Inferior parietal cortex (tissue), 1 donor: ENCODE measurements around the gene SIT1.
"Not testable (repeated sequence)": the region's sequence is repeated elsewhere in the genome, so short reads cannot be mapped to it uniquely, and the experiment has no call there.

Source experiments
- DNase-seq: peaks from one replicate; pipeline ENCODE4 v3.0.0-alpha.2; 2016; ENCODE audit errors: extremely low spot score

Gene SIT1

GRCh38 chr9:35660966-35661415 lies 10.3 kb upstream of the SIT1 start:
- DNase-seq = peak; percentile 38

- no peak for DNase-seq
These were observed 8.6 kb upstream of the SIT1 start for GRCh38 chr9:35659340-35659739.

DNA sequence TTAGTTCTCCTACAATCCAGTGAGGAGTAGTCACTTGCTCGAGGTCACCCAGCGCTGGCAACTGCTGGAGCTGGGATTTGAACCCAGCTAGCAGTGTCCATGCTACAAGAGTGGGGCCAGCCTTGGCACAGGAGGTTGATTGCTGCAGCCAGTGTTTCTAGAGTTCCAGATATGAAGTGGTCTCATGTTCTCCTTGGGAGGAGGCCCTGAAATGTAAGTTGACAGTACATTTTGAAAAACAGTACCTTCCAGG lies 8.2 kb upstream of the SIT1 start:
- DNase-seq = peak; percentile 29

DNA sequence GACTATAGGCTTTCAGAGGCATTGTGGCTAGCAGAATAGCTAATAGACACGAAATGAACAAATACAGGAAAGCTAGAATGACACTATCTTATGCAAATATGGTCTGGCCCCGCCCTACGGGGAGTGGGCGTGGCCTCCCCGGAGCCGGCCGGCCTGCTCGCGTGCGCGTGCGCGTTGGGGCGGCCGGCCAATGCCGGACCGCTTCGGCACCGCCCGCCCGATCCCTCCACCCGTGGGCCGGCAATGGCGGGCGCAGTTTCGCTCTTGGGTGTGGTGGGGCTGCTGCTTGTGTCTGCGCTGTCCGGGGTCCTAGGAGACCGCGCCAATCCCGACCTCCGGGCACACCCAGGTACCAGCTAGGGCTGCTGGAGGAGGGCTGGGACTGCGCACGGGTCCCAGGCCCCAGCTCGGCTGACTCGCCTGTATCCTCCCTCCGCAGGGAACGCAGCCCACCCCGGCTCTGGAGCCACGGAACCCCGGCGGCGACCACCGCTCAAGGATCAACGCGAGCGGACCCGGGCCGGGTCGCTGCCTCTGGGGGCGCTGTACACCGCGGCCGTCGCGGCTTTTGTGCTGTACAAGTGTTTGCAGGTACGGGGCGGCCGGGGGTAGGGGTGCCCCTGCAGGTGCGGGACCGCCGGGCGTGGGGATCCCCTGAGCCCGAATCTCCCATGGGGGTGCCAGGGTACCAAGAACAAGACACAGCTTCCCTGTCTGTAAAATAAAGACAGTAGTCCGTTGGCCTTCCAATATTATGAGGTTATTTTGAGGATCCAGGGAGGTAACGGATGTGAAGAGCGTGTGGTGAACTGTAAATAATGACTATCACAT lies 7.6 kb upstream of the SIT1 start, which contains the start of gene CCDC107:
Gene CCDC107, plus strand, starts transcription at position 156 of the 831 bp plus-strand sequence. Its CDS starts 88 bp downstream, at position 244.
- peak; percentile 90 for DNase-seq

- peak; percentile 97 for DNase-seq
These were observed 6.9 kb upstream of the SIT1 start, which contains the start of gene RMRP for GRCh38 chr9:35657546-35658136. TSS of gene RMRP (minus strand) at chr9:35658019.

- DNase-seq = peak; percentile 54
These were observed 6.3 kb upstream of the SIT1 start for GRCh38 chr9:35656831-35657545.

DNA sequence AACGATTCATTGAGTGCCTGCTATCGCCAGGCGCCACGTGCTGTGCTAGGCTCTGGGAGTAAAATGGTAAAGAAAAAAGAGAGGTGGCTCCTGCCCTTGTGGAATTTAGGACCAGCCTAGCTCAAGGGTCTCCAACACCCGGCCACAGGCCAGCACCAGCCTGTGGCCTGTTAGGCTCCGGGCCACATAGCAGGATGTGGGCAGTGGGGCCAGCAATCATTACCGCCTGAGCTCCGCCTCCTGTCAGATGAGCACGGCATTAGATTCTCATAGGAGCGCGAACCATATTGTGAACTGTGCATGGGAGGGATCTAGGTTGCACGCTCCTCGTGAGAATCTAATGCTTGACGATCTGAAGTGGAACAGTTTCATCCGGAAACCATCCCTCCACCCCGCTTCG lies 5.6 kb upstream of the SIT1 start:
- no peak for DNase-seq

- DNase-seq = no peak
These were observed 2.9 kb upstream of the SIT1 start for GRCh38 chr9:35653611-35654010.

- no peak for DNase-seq
These were observed 2.1 kb upstream of the SIT1 start for GRCh38 chr9:35652829-35653209.

GRCh38 chr9:35651956-35652828 lies 1.5 kb upstream of the SIT1 start:
- no peak for DNase-seq

DNA sequence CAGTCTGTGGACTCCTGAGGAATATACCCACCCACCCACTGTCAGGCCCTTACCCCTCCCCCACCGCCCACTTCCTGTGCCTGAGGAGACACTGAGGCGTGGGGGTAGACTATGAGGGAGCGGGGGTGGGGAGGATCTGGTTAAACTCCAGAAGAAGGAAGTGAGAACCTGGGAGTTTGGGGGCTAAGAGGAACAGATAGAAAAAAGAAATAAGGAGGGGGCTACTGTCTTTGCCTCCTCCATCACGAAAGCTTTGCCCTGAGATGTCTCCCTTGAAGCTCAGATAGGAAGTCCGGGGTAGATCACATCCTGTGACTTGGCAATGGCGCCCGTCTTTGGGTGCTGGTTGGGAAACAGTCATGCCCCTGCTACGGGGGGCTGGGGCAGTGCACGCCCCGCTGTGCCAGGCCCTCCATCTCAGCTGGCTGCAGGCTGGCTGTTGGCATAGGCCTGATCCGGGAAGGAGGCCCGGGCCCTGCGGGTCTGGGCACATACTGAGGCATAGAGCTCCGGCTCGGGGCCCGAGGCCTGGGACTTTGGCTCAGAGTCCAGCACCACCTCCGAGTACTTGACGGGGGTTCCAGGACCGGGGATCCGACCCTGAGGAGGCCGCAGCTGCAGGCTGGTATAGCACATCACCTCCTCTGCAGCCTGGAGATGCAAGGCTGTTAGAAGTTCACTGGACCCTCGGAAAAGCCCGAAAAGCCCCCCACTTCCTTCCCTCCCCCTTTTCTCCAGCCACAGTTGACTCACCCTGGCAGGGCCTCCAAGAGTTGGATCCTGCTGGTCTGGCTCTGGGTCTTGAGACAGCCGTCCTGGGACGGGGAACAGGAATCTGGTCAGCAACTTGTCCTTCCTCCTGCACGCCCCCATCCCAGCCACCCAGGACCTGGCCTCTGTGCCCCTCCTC lies 1.0 kb downstream of the SIT1 start:
- no peak for DNase-seq

- DNase-seq = peak; percentile 94
These were observed 4.0 kb downstream of the SIT1 start for GRCh38 chr9:35646533-35647265.

DNA sequence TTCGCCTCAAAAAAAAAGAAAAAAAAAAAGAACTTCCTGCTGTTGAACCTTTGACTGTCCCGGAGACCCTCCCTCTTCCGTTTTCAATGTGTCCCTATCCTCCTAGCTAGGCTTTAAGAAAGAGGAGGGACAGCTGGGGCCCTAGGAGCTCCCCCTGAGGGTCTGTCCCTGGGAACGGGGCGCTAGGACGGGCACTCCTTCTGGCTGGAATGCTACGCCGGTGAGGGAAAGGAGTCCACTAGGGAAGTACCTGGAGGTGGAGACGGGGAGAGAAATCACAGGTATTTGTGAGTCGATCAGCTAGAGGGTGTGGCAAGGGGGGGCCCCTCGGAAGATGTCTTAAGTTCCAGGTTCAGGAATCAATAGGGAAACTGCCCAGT lies 4.6 kb downstream of the SIT1 start:
- DNase-seq = peak; percentile 22

DNA sequence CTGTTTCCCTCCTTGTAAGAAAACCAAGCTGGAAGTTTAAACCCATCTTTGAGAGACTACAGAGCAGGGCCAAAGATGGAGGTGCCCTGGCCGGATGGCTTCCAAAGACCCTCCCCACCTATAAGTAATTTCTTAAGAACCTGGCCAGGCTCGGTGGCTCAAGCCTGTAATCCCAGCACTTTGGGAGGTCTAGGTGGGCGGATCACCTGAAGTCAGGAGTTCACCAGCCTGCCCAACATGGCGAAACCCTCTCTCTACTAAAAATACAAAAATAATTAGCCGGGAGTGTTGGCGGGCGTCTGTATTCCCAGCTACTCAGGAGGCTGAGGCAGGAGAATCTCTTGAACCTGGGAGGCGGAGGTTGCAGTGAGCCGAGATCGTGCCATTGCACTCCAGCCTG lies 5.0 kb downstream of the SIT1 start:
- not testable (repeated sequence) for DNase-seq

- DNase-seq = no peak
These were observed 7.7 kb downstream of the SIT1 start for GRCh38 chr9:35643046-35643445.

DNA sequence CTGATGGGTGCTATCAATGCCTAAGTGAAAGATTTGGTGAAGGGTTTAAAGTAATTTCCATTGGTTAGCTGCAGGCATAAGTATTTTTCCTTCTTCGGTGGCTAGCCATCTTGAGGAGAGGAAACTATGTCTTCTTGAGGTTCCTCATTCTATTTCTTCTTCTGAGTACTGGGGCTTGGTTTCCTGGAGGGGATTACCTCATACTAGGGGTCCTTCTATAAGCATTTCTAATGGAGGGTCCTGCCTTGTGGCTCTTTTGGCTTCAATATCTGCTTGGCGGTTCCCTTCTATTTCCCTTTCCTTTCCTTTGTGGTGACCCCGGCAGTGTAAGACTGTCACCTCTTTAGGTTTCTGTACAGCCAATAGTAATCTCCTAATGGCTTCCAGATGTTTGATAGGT lies 9.3 kb downstream of the SIT1 start:
- DNase-seq = not testable (repeated sequence)

GRCh38 chr9:35640431-35640830 lies 10.3 kb downstream of the SIT1 start:
- DNase-seq = not testable (repeated sequence)

- DNase-seq = no peak
These were observed 11.1 kb downstream of the SIT1 start for GRCh38 chr9:35639631-35640030.

DNA sequence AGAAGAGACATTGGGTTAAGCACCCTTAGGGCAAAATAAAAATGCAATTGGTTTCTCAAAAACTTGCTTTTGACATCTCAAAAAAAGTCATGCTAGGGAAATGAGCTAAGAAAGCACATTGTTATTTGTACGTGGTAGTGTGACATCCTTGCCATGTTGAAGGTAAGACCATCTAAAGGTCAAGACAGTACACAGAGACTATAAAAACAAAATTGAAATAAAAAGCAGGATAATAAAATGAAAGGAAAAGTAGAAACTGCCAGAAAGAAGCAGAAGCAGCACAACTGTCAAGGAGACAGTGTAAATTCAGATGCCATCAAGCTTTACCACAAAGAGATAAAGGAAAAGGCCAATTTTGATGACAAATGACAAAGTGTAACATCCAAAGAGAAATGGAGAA lies 11.5 kb downstream of the SIT1 start:
- not testable (repeated sequence) for DNase-seq

GRCh38 chr9:35638751-35639150 lies 12.0 kb downstream of the SIT1 start:
- DNase-seq = not testable (repeated sequence)
